Activated CD8-positive, alpha-beta T cell treated with anti-CD3 and anti-CD28 coated beads for 36 hours (primary cell): Measurements from ENCODE around the gene PIKFYVE. TPM values are rescaled to one million over a fixed set of nuclear protein-coding genes. Genes with fewer than 3 reads are reported as not detected.
"Not testable (repeated sequence)": the region's sequence is repeated elsewhere in the genome, so short reads cannot be mapped to it uniquely, and the experiment has no call there.

ENCODE experiments used
- ATAC-seq: fragments of 200-7000 bp; cut with Tn5 transposase; one replicate; pipeline ENCODE4 v1.10.0; 2021; ENCODE audit warnings: mild to moderate bottlenecking, moderate library complexity
- CTCF ChIA-PET: fragments of 350-600 bp; sonication (Branson Sonifier 250); formaldehyde crosslinking; loops from one replicate; lab custom pipeline; 2021; ENCODE audit warnings: antibody characterized with exemption; lab: Charles Lee
- POLR2A ChIA-PET: fragments of 350-600 bp; sonication (Branson Sonifier 250); formaldehyde crosslinking; loops from one replicate; lab custom pipeline; 2021; ENCODE audit warnings: antibody characterized with exemption; lab: Charles Lee
- DNase-seq: peaks from one replicate; pipeline ENCODE4 v3.0.0-alpha.2; 2020
- H3K27ac Mint-ChIP-seq: one replicate; pipeline ENCODE4 v1.8.0; 2021; ENCODE audit warnings: mild to moderate bottlenecking, mixed read lengths
- H3K27me3 Mint-ChIP-seq: one replicate; pipeline ENCODE4 v1.8.0; 2021; ENCODE audit warnings: mixed read lengths
- H3K36me3 Mint-ChIP-seq: one replicate; pipeline ENCODE4 v1.8.0; 2021; ENCODE audit warnings: low read depth, mixed read lengths
- H3K4me1 Mint-ChIP-seq: one replicate; pipeline ENCODE4 v1.8.0; 2021; ENCODE audit warnings: low read depth, mixed read lengths
- H3K4me3 Mint-ChIP-seq: one replicate; pipeline ENCODE4 v1.8.0; 2021; ENCODE audit warnings: mild to moderate bottlenecking, moderate library complexity, mixed read lengths
- H3K9me3 Mint-ChIP-seq: one replicate; pipeline ENCODE4 v1.8.0; 2021; ENCODE audit warnings: mixed read lengths
- CTCF ChIP-seq: fragments of 200-600 bp; IDR thresholded peaks from one replicate; pipeline ENCODE4 v1.8.0; 2022; ENCODE audit warnings: antibody characterized with exemption, mild to moderate bottlenecking
- intact Hi-C: fragments of 100-400 bp; cut with micrococcal nuclease; formaldehyde crosslinking; loops from one replicate; pipeline ENCODE4 v1.10.0; 2022
- total RNA-seq, 2 experiments: library from RNA; stranded (reverse); gene quantifications; one replicate each; pipeline ENCODE4 v1.2.3, GENCODE V29; 2021

Gene PIKFYVE
- 10 to 100 TPM; 16.4 to 16.9 TPM for total RNA-seq

DNA sequence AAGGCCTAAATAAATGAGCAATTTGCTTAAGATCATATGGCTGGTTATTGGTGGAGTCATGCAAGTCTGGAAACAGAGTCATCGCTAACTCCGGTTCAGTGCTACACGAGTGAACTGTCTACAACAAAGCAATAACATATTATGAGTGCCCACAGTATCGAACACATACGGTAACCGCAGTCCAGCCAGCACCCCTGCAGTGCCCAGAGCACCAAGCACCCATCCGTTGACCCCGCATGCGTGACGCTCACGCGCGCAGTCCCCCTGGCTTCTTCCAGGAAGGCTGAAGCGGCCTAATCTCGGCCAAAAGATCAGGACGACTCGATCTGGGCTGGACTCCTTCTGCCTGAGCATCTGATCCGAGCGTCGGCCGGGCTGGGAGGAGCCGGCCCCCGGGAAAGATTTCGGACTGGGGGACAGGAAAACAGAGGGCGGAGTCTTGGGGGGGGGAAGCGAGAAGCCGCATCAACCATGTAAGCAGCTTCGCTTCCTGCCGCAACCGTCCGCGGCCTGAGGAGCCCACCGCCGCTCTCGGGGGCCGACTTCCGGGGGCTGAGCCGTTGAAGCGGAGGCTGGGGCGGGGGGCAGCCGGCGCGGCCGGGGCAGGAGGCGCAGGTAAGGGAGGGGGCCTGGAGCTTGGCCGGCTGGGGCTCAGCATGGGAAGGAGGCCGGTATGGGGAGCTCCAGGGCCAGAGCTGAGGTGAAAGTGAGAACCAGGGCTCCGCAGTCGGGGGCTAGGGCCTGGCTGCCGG lies at the start of gene PIKFYVE:
Gene PIKFYVE, plus strand, starts transcription at position 455 of the 752 bp plus-strand sequence. CDS start 5,265 bp downstream, outside the sequence.
- peak; percentile 91 for ATAC-seq
- H3K27me3 Mint-ChIP-seq, result no peaks in the 10 kb centered on the region
- intact Hi-C loops, result loop anchor here (10.0 kb wide), 1 partner anchor 641 kb away; the partner anchor contains the start of gene METTL21A

DNA sequence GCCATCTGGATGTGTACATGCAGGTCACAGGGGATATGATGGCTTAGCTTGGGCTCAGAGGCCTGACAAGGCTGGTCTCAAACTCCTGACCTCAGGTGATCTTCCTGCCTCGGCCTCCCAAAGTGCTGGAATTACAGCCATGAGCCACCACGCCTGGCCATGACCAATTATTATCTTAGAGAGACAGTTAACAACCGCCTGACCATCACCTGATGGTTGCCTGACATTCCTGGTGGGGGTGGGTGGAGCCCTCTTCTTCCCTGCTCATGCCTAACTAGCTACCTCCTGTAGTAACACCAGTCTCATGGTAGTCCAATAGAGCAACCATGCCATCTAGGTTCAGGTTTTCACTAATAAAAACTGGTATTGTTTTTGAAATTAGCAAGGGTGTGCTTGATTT lies 44.2 kb upstream of the PIKFYVE start:
- POLR2A ChIA-PET, H3K4me1 Mint-ChIP-seq, H3K36me3 Mint-ChIP-seq, ATAC-seq, H3K4me3 Mint-ChIP-seq, intact Hi-C loops, H3K9me3 Mint-ChIP-seq, H3K27me3 Mint-ChIP-seq, H3K27ac Mint-ChIP-seq, CTCF ChIA-PET, DNase-seq: not testable (repeated sequence)

More for the DNA sequence above, at the start of gene PIKFYVE:
- H3K36me3 Mint-ChIP-seq, result peaks cover 2% of the 10 kb centered on the region
- ChIA-PET POLR2A (interaction anchor here (0.7 to 1.6 kb wide), 4 partner anchors 11 to 52 kb away, joined by 3 to 8 read pairs (median 3); partner anchors contain the start of gene IDH1), CTCF (interaction anchor here (1.3 to 8.3 kb wide), 3 partner anchors 9 to 226 kb away, joined by 3 to 77 read pairs (median 4); partner anchors contain the start of gene IDH1)
- peaks cover 27% of the 10 kb centered on the region for H3K4me1 Mint-ChIP-seq
- H3K9me3 Mint-ChIP-seq, result no peaks in the 10 kb centered on the region
- peak within 1 kb of the TSS; percentile 87 for H3K4me3 Mint-ChIP-seq
- DNase-seq, result peak; percentile 95
- TF ChIP-seq CTCF, result no peak
- peak within 1 kb of the TSS; percentile 95 for H3K27ac Mint-ChIP-seq

DNA sequence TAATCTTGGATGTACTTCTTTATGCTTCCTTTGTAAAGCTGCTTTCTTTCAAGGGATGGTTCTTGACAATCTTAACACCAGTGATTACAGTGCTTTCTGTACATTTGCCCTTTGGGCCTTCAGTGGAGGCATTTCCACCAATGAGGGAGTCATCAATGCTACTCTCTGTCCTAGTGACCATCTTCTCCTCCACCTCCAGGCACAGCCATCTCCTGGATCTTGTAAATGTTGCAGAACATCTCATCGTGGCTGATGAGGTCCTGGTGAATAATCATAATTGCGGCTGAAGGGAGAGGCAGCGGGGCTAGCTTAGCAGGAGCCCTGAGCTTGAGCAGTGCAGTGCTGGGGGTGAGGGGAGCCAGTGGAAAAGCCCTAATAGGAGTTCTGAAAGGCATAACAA lies 43.7 kb upstream of the PIKFYVE start:
- no peak overlapping the region for H3K4me3 Mint-ChIP-seq
- DNase-seq, result no peak
- no peaks in the 10 kb centered on the region for H3K4me1 Mint-ChIP-seq
- no peak for TF ChIP-seq CTCF
- no peak overlapping the region for H3K27ac Mint-ChIP-seq
- POLR2A ChIA-PET, result no interaction called here
- CTCF ChIA-PET, result no interaction called here
- no peaks in the 10 kb centered on the region for H3K9me3 Mint-ChIP-seq
- intact Hi-C loops, result no loop called here
- no peaks in the 10 kb centered on the region for H3K27me3 Mint-ChIP-seq
- H3K36me3 Mint-ChIP-seq, result no peaks in the 10 kb centered on the region
- ATAC-seq, result no peak

DNA sequence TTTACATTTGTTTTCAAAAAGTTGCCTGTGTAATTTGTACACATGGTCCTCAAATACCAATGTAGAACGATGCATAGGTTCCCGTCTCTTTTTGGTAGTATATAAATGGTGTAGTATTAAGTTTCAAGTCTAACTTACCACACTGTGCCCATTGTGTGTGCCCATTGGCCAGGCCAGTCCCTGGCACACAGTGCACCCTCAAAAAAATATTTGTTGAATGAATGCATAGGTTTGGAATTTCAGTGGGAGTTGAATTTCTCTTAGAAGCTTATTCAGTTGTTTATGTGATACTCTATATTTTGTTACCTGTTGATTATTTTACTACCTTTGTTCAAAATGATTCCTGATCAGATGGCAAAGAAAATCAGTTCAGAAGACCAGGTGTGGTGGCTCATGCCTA lies 41.3 kb upstream of the PIKFYVE start:
- Mint-ChIP-seq H3K27ac (no peak overlapping the region), H3K9me3 (no peaks in the 10 kb centered on the region), H3K4me1 (no peaks in the 10 kb centered on the region), H3K4me3 (no peak overlapping the region), H3K27me3 (no peaks in the 10 kb centered on the region), H3K36me3 (no peaks in the 10 kb centered on the region)
- no peak for ATAC-seq
- intact Hi-C loops, result no loop called here
- no peak for DNase-seq
- POLR2A ChIA-PET, result interaction anchor here (0.6 kb wide), 1 partner anchor 1548 kb away, joined by 3 read pairs; no protein-coding TSS in a partner anchor
- CTCF ChIA-PET, result interaction anchor here (0.6 to 2.2 kb wide), 2 partner anchors 28 to 49 kb away, joined by 3 to 9 read pairs; no protein-coding TSS in a partner anchor
- TF ChIP-seq CTCF, result no peak

- TF ChIP-seq CTCF, result no peak
- intact Hi-C loops, result no loop called here
- Mint-ChIP-seq H3K36me3 (no peaks in the 10 kb centered on the region), H3K4me1 (no peaks in the 10 kb centered on the region), H3K9me3 (peaks cover 5% of the 10 kb centered on the region), H3K4me3 (no peak overlapping the region), H3K27ac (no peak overlapping the region), H3K27me3 (no peaks in the 10 kb centered on the region)
- no peak for ATAC-seq
- no peak for DNase-seq
- ChIA-PET CTCF (interaction anchor here (1.4 kb wide), 1 partner anchor 53 kb away, joined by 4 read pairs; no protein-coding TSS in a partner anchor), POLR2A (no interaction called here)
These were observed 38.3 kb upstream of the PIKFYVE start for GRCh38 chr2:208227581-208228232.
